HG03045 (cell line): ENCODE measurements around the gene COPS2.
"Not testable (repeated sequence)": the region's sequence is repeated elsewhere in the genome, so short reads cannot be mapped to it uniquely, and the experiment has no call there.

ENCODE experiments used
- ATAC-seq: cut with Tn5 transposase; IDR thresholded peaks from one replicate; pipeline ENCODE4 v1.9.1; 2021; ENCODE audit warnings: mild to moderate bottlenecking, moderate library complexity; ENCODE audit not compliant: unreplicated experiment

COPS2 gene

GRCh38 chr15:49110158-49110944, 45.0 kb downstream of the COPS2 start:
- no peak for ATAC-seq

GRCh38 chr15:49103002-49103401, 52.4 kb downstream of the COPS2 start:
- no peak for ATAC-seq

GRCh38 chr15:49101536-49101935, 53.9 kb downstream of the COPS2 start:
- no peak for ATAC-seq

- ATAC-seq = no peak
These were observed 59.2 kb downstream of the COPS2 start for GRCh38 chr15:49096090-49096750.

- no peak for ATAC-seq
These were observed 60.5 kb downstream of the COPS2 start for GRCh38 chr15:49094923-49095322.

- no peak for ATAC-seq
These were observed 61.9 kb downstream of the COPS2 start for GRCh38 chr15:49093252-49094105.

GRCh38 chr15:49088996-49089395, 66.4 kb downstream of the COPS2 start:
- ATAC-seq = no peak

GRCh38 chr15:49085696-49086459, 69.5 kb downstream of the COPS2 start:
- no peak for ATAC-seq

- no peak for ATAC-seq
These were observed 71.2 kb downstream of the COPS2 start for GRCh38 chr15:49084285-49084570.

GRCh38 chr15:49083401-49084284, 71.8 kb downstream of the COPS2 start:
- no peak for ATAC-seq

GRCh38 chr15:49082960-49083359, 72.4 kb downstream of the COPS2 start:
- ATAC-seq = no peak

GRCh38 chr15:49079340-49080039, 75.9 kb downstream of the COPS2 start:
- ATAC-seq = no peak

- no peak for ATAC-seq
These were observed 79.5 kb downstream of the COPS2 start for GRCh38 chr15:49075881-49076280.

GRCh38 chr15:49074589-49075287, 80.7 kb downstream of the COPS2 start:
- not testable (repeated sequence) for ATAC-seq
